ENCODE measurements around the gene MXRA5. TPM values are rescaled to one million over a fixed set of nuclear protein-coding genes. Genes with fewer than 3 reads are reported as not detected.
"Not testable (repeated sequence)": the region's sequence is repeated elsewhere in the genome, so short reads cannot be mapped to it uniquely, and the experiment has no call there.

The MXRA5 gene
- total and polyA plus RNA-seq, 2 donors (not counting 1 experiment from before 2014, with no cell fraction given) = 26.8 to 40.3 TPM

DNA sequence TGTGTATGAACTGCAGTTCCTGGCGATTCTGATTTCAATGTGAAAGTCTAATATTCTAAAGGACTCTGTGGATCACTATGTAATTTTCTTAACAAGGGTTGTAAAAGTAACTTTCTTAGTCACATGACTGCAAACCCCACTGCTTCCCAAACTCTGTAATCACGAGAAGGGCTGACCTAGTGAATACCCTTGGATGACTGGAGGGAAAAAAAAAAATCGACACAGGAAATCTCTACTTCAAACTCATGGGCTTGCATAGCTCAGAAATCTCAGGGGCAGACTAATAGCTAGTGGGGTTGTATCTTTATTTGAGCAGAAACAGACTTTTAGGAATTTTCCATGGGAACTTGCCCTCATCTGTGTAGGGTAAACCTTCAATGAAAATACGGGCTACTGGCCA lies 4.8 kb upstream of the MXRA5 start:
- H3K4me2 ChIP-seq (ENCODE audit: extremely low read depth, insufficient read depth, low read length) = no peak overlapping the region
- H3K4me1 ChIP-seq (ENCODE audit: control insufficient read depth, extremely low read depth, insufficient read depth, low read length) = no peaks in the 10 kb centered on the region
- TF ChIP-seq EZH2 (IDR thresholded peaks at IDR 0.05; ENCODE audit: low read length, missing control alignments) = no peak
- TF ChIP-seq CTCF (conservative IDR thresholded peaks at IDR 0.05 in 1 of 2, IDR thresholded peaks at IDR 0.05 in 1 of 2; ENCODE audit: low read depth in 1 of 2, low read length in 2 of 2) = no peak
- no peak overlapping the region for H3K27ac ChIP-seq (ENCODE audit: insufficient read depth, low read length)
- no peak overlapping the region for H3K4me3 ChIP-seq (replicated peaks in 1 of 4; ENCODE audit: control extremely low read depth in 1 of 4, insufficient read depth in 1 of 4, low read depth in 3 of 4, low read length in 4 of 4)
- no peak overlapping the region for H3K9ac ChIP-seq (ENCODE audit: insufficient read depth, low read length)
- H3K79me2 ChIP-seq (ENCODE audit: control insufficient read depth, insufficient read depth, low read length) = no peaks in the 10 kb centered on the region
- no peaks in the 10 kb centered on the region for H3K27me3 ChIP-seq (ENCODE audit: control insufficient read depth, insufficient read depth, low read length)
- no peaks in the 10 kb centered on the region for H3K9me3 ChIP-seq (ENCODE audit: control insufficient read depth, insufficient read depth, low read depth, low read length)
- H3K36me3 ChIP-seq (ENCODE audit: control insufficient read depth, insufficient read depth, low read length) = no peaks in the 10 kb centered on the region
- no peak overlapping the region for H2AFZ ChIP-seq (ENCODE audit: low read length)
- H4K20me1 ChIP-seq (ENCODE audit: control insufficient read depth, extremely low read depth, insufficient read depth, low read length) = no peaks in the 10 kb centered on the region
- DNase-seq (ENCODE audit: low read depth in 2 of 2) = no peak

DNA sequence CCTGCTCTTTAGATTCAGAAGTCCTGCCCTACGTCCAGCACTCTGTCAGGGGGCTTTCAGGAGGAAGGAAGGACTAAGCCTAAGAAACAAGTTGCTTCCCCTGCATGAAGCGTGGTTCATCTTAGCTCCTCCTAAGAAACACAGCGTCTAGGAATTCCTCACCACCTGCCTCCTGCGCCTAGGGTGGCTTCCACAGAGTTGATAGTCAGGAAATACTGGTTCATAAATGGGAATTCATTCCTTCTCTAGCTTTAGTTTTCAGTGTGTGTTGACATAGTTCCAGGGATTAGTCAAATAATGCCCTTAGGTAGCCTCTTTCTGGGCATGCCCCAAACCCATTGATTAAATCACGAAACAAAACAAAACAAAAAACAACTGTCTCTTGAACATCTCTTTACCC lies 1.7 kb upstream of the MXRA5 start:
- Histone ChIP-seq H3K36me3 (ENCODE audit: control insufficient read depth, insufficient read depth, low read length) (no peaks in the 10 kb centered on the region), H3K27me3 (ENCODE audit: control insufficient read depth, insufficient read depth, low read length) (no peaks in the 10 kb centered on the region), H3K4me2 (ENCODE audit: extremely low read depth, insufficient read depth, low read length) (no peak overlapping the region), H3K79me2 (ENCODE audit: control insufficient read depth, insufficient read depth, low read length) (no peaks in the 10 kb centered on the region), H4K20me1 (ENCODE audit: control insufficient read depth, extremely low read depth, insufficient read depth, low read length) (no peaks in the 10 kb centered on the region), H3K4me3 (replicated peaks in 1 of 4; ENCODE audit: control extremely low read depth in 1 of 4, insufficient read depth in 1 of 4, low read depth in 3 of 4, low read length in 4 of 4) (no peak overlapping the region), H3K4me1 (ENCODE audit: control insufficient read depth, extremely low read depth, insufficient read depth, low read length) (no peaks in the 10 kb centered on the region), H3K27ac (ENCODE audit: insufficient read depth, low read length) (no peak overlapping the region), H2AFZ (ENCODE audit: low read length) (no peak overlapping the region), H3K9ac (ENCODE audit: insufficient read depth, low read length) (no peak overlapping the region), H3K9me3 (ENCODE audit: control insufficient read depth, insufficient read depth, low read depth, low read length) (no peaks in the 10 kb centered on the region)
- no peak for DNase-seq (ENCODE audit: low read depth in 2 of 2)
- TF ChIP-seq CTCF (conservative IDR thresholded peaks at IDR 0.05 in 1 of 2, IDR thresholded peaks at IDR 0.05 in 1 of 2; ENCODE audit: low read depth in 1 of 2, low read length in 2 of 2) (no peak), EZH2 (IDR thresholded peaks at IDR 0.05; ENCODE audit: low read length, missing control alignments) (no peak)

DNA sequence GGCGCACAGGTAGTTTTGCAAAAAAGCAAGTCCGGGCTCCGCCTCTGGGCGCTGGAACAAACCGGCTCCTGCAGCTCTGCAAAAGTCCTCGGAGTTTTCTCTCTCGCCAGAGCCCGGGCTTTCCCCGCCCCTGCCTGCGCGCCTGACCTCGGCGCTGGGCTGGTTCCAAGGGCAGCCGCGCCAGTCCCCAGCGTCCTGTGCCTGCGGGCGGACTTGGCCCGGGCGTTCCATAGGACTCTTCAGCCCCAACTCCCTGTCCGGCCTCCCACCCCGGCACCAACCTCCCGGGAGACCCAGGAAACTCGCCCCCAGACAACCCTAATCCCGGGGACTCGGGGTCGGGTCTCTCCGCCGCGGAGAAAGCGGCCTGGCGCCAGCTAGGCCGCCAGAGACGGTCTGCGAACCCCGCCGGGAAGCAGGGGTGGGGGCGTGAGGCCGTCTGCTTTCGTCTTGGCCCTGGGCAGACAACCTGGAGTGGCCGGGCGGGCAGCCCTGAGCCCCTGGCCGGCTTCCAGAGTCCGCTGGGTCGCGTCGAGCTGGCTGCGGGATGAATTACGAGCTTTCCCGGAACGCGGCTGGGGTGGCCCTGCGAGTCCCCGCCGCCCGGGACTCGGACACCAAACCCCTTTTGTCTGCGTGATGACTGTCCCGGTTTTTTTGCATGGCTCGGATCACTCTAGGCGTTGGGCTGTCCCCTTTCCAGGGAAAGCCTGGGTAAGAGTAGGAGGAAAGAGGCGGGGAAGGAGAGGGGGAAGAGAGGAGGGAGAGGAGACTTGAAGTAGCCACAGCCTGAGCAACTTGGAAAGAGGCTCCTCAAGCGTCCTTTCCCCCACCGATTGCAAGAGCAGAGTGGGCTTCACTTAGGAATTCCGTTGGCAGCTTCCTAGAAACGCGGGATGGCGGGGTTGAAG lies 916 bp downstream of the MXRA5 start:
- Histone ChIP-seq H3K4me2 (ENCODE audit: extremely low read depth, insufficient read depth, low read length) (peak overlapping the region; percentile 59), H3K27ac (ENCODE audit: insufficient read depth, low read length) (no peak overlapping the region)

GRCh38 chrX:3343569-3343968 lies 2.9 kb downstream of the MXRA5 start:
- H3K27ac ChIP-seq (ENCODE audit: insufficient read depth, low read length); H3K4me2 ChIP-seq (ENCODE audit: extremely low read depth, insufficient read depth, low read length); H2AFZ ChIP-seq (ENCODE audit: low read length); H3K27me3 ChIP-seq (ENCODE audit: control insufficient read depth, insufficient read depth, low read length); H3K79me2 ChIP-seq (ENCODE audit: control insufficient read depth, insufficient read depth, low read length); H4K20me1 ChIP-seq (ENCODE audit: control insufficient read depth, extremely low read depth, insufficient read depth, low read length); H3K9ac ChIP-seq (ENCODE audit: insufficient read depth, low read length); H3K4me1 ChIP-seq (ENCODE audit: control insufficient read depth, extremely low read depth, insufficient read depth, low read length); H3K36me3 ChIP-seq (ENCODE audit: control insufficient read depth, insufficient read depth, low read length); H3K4me3 ChIP-seq (replicated peaks in 1 of 4; ENCODE audit: control extremely low read depth in 1 of 4, insufficient read depth in 1 of 4, low read depth in 3 of 4, low read length in 4 of 4); H3K9me3 ChIP-seq (ENCODE audit: control insufficient read depth, insufficient read depth, low read depth, low read length): not testable (repeated sequence)
- DNase-seq (ENCODE audit: low read depth in 2 of 2) = peak in 1 of 2 donors; percentile 15

More for the DNA sequence above, 916 bp downstream of the MXRA5 start:
- Histone ChIP-seq H3K27me3 (ENCODE audit: control insufficient read depth, insufficient read depth, low read length) (no peaks in the 10 kb centered on the region), H3K79me2 (ENCODE audit: control insufficient read depth, insufficient read depth, low read length) (no peaks in the 10 kb centered on the region), H4K20me1 (ENCODE audit: control insufficient read depth, extremely low read depth, insufficient read depth, low read length) (no peaks in the 10 kb centered on the region), H2AFZ (ENCODE audit: low read length) (no peak overlapping the region), H3K4me3 (replicated peaks in 1 of 4; ENCODE audit: control extremely low read depth in 1 of 4, insufficient read depth in 1 of 4, low read depth in 3 of 4, low read length in 4 of 4) (peak overlapping the region; percentile 3 to 63 (median 28)), H3K36me3 (ENCODE audit: control insufficient read depth, insufficient read depth, low read length) (no peaks in the 10 kb centered on the region), H3K9me3 (ENCODE audit: control insufficient read depth, insufficient read depth, low read depth, low read length) (no peaks in the 10 kb centered on the region), H3K4me1 (ENCODE audit: control insufficient read depth, extremely low read depth, insufficient read depth, low read length) (no peaks in the 10 kb centered on the region), H3K9ac (ENCODE audit: insufficient read depth, low read length) (peak overlapping the region; percentile 30)
- TF ChIP-seq EZH2 (IDR thresholded peaks at IDR 0.05; ENCODE audit: low read length, missing control alignments) (no peak), CTCF (conservative IDR thresholded peaks at IDR 0.05 in 1 of 2, IDR thresholded peaks at IDR 0.05 in 1 of 2; ENCODE audit: low read depth in 1 of 2, low read length in 2 of 2) (no peak)
- DNase-seq (ENCODE audit: low read depth in 2 of 2) = peak; percentile 11 to 56

Measured in fibroblast of lung (primary cell).